NK-92 (cell line): Measurements from ENCODE around the gene SOX2.
"Not testable (repeated sequence)": the region's sequence is repeated elsewhere in the genome, so short reads cannot be mapped to it uniquely, and the experiment has no call there.

Source experiments
- DNase-seq: peaks from one replicate; lab custom pipeline; 2025; ENCODE audit not compliant: unreplicated experiment; lab: John Stamatoyannopoulos, UW

Gene SOX2

GRCh38 chr3:181756645-181757297 lies 45.0 kb downstream of the SOX2 start:
- no peak for DNase-seq

- DNase-seq: no peak
Measured at GRCh38 chr3:181757694-181758306, 46.1 kb downstream of the SOX2 start.

- no peak for DNase-seq
Measured at GRCh38 chr3:181761906-181762305, 50.2 kb downstream of the SOX2 start.

GRCh38 chr3:181764033-181764432 lies 52.3 kb downstream of the SOX2 start:
- not testable (repeated sequence) for DNase-seq
